ENCODE data around the gene NAV2.

DNA sequence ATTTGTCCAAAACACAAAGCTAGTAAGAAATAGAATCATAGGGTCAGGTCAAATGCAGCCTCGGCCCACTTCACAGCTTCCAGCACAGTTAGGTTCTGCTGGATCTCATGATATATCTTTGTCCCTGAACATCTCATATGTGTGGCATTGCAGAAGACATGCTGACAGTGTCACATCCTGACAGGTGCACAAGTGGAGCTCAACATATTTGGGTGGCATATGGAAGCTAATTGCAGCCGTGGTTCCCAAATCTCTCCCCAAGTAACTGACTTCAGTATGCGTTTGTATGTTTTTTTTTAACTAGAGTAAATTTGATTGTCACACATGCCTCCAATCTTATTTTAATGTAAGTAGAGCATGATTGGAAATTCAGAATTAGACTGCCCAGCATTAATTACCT, 33.4 kb downstream of the NAV2 start:
- no peak for TF ChIP-seq CTCF (conservative IDR thresholded peaks at IDR 0.05 in 1 of 2, IDR thresholded peaks at IDR 0.05 in 1 of 2; ENCODE audit: extremely low read depth in 1 of 2, insufficient read depth in 1 of 2, low read depth in 1 of 2, low read length in 2 of 2)
- TF ChIP-seq EZH2 (IDR thresholded peaks at IDR 0.05; ENCODE audit: borderline replicate concordance, low read length) = no peak
